ENCODE data around the gene ZNF276. TPM values are rescaled to one million over a fixed set of nuclear protein-coding genes. Genes with fewer than 3 reads are reported as not detected.

ZNF276 gene
- total RNA-seq, 1 experiment from 2014 or later = 37.2 TPM

GRCh38 chr16:89707695-89708094, 13.6 kb upstream of the ZNF276 start:
- intact Hi-C loops (cut with micrococcal nuclease; ENCODE audit: unreplicated experiment) = loop anchor here (10.0 kb wide), 2 partner anchors 157 to 207 kb away; partner anchors contain the start of gene MC1R

GRCh38 chr16:89708481-89708931, 12.8 kb upstream of the ZNF276 start:
- intact Hi-C loops (cut with micrococcal nuclease; ENCODE audit: unreplicated experiment) = loop anchor here (10.0 kb wide), 2 partner anchors 156 to 206 kb away; partner anchors contain the start of gene MC1R

More at GRCh38 chr16:89707695-89708094, 13.6 kb upstream of the ZNF276 start:
- no peak overlapping the region for H3K27ac ChIP-seq (ENCODE audit: low read depth, low read length, poor library complexity, severe bottlenecking)
- no peak overlapping the region for H3K4me3 ChIP-seq (ENCODE audit: low read depth, low read length, poor library complexity, severe bottlenecking)
- H3K4me1 ChIP-seq (ENCODE audit: insufficient read depth, low read length, poor library complexity, severe bottlenecking) = peaks cover 2% of the 10 kb centered on the region
- DNase-seq (ENCODE audit: low spot score) = no peak
- ChIA-PET CTCF (interaction anchor here (0.5 kb wide), 1 partner anchor 33 kb away, joined by 5 read pairs; no protein-coding TSS in a partner anchor), POLR2A (ENCODE audit: low non-redundant PET) (no interaction called here)
- no peaks in the 10 kb centered on the region for H3K9me3 ChIP-seq (ENCODE audit: low read depth, low read length, poor library complexity, severe bottlenecking)
- TF ChIP-seq EZH2 (IDR thresholded peaks at IDR 0.05; ENCODE audit: borderline replicate concordance, low read depth, low read length, poor library complexity, severe bottlenecking) = no peak
- no peaks in the 10 kb centered on the region for H3K27me3 ChIP-seq (replicated peaks; ENCODE audit: insufficient read depth, low read depth, low read length, poor library complexity)
- no TSS peak for BruUV-seq (replicated peaks)
- H3K36me3 ChIP-seq (ENCODE audit: insufficient read depth, low read length, poor library complexity, severe bottlenecking) = no peaks in the 10 kb centered on the region

GRCh38 chr16:89709166-89709565, 12.2 kb upstream of the ZNF276 start:
- no peak for DNase-seq (ENCODE audit: low spot score)
- intact Hi-C loops (cut with micrococcal nuclease; ENCODE audit: unreplicated experiment) = loop anchor here (10.0 kb wide), 2 partner anchors 156 to 206 kb away; partner anchors contain the start of gene MC1R
- ChIA-PET CTCF (no interaction called here), POLR2A (ENCODE audit: low non-redundant PET) (no interaction called here)
- H3K36me3 ChIP-seq (ENCODE audit: insufficient read depth, low read length, poor library complexity, severe bottlenecking) = peaks cover 8% of the 10 kb centered on the region
- peaks cover 5% of the 10 kb centered on the region for H3K4me1 ChIP-seq (ENCODE audit: insufficient read depth, low read length, poor library complexity, severe bottlenecking)
- no TSS peak for BruUV-seq (replicated peaks)
- no peaks in the 10 kb centered on the region for H3K27me3 ChIP-seq (replicated peaks; ENCODE audit: insufficient read depth, low read depth, low read length, poor library complexity)
- H3K9me3 ChIP-seq (ENCODE audit: low read depth, low read length, poor library complexity, severe bottlenecking) = no peaks in the 10 kb centered on the region
- H3K27ac ChIP-seq (ENCODE audit: low read depth, low read length, poor library complexity, severe bottlenecking) = no peak overlapping the region
- no peak overlapping the region for H3K4me3 ChIP-seq (ENCODE audit: low read depth, low read length, poor library complexity, severe bottlenecking)
- TF ChIP-seq CTCF (conservative IDR thresholded peaks at IDR 0.05; ENCODE audit: low read depth, low read length) (no peak), EZH2 (IDR thresholded peaks at IDR 0.05; ENCODE audit: borderline replicate concordance, low read depth, low read length, poor library complexity, severe bottlenecking) (no peak)

More at GRCh38 chr16:89708481-89708931, 12.8 kb upstream of the ZNF276 start:
- peaks cover 3% of the 10 kb centered on the region for H3K36me3 ChIP-seq (ENCODE audit: insufficient read depth, low read length, poor library complexity, severe bottlenecking)
- no TSS peak for BruUV-seq (replicated peaks)
- TF ChIP-seq EZH2 (IDR thresholded peaks at IDR 0.05; ENCODE audit: borderline replicate concordance, low read depth, low read length, poor library complexity, severe bottlenecking) (no peak), CTCF (conservative IDR thresholded peaks at IDR 0.05; ENCODE audit: low read depth, low read length) (no peak)
- no peak overlapping the region for H3K4me3 ChIP-seq (ENCODE audit: low read depth, low read length, poor library complexity, severe bottlenecking)
- H3K27me3 ChIP-seq (replicated peaks; ENCODE audit: insufficient read depth, low read depth, low read length, poor library complexity) = no peaks in the 10 kb centered on the region
- DNase-seq (ENCODE audit: low spot score) = no peak
- no peaks in the 10 kb centered on the region for H3K9me3 ChIP-seq (ENCODE audit: low read depth, low read length, poor library complexity, severe bottlenecking)
- peaks cover 5% of the 10 kb centered on the region for H3K4me1 ChIP-seq (ENCODE audit: insufficient read depth, low read length, poor library complexity, severe bottlenecking)
- POLR2A ChIA-PET (ENCODE audit: low non-redundant PET) = no interaction called here
- CTCF ChIA-PET = no interaction called here
- no peak overlapping the region for H3K27ac ChIP-seq (ENCODE audit: low read depth, low read length, poor library complexity, severe bottlenecking)
